Measurements from ENCODE around the gene ADGRL4.

GRCh38 chr1:78854556-78854955 is 152.0 kb downstream of the ADGRL4 start:
- TF ChIP-seq POLR2A (IDR thresholded peaks at IDR 0.05) (no peak), CTCF (IDR thresholded peaks at IDR 0.05) (no peak)

All from esophagus squamous epithelium (tissue), 4 donors.